Dedifferentiated amniotic fluid mesenchymal stem cell (primary cell): Measurements from ENCODE around the gene ARFGAP1.
A peak's percentile ranks its signal among the peaks of the same experiment; 100 is the strongest.

Source experiments
- DNase-seq: peaks from one replicate; pipeline ENCODE4 v3.0.0-alpha.2; 2016; ENCODE audit errors: extremely low spot score

ARFGAP1 gene

GRCh38 chr20:63272105-63273058, at the start of gene ARFGAP1:
ARFGAP1 (plus strand) TSS chr20:63272813; CDS start chr20:63275581, 2,768 bp downstream.
- peak; percentile 85 for DNase-seq

DNA sequence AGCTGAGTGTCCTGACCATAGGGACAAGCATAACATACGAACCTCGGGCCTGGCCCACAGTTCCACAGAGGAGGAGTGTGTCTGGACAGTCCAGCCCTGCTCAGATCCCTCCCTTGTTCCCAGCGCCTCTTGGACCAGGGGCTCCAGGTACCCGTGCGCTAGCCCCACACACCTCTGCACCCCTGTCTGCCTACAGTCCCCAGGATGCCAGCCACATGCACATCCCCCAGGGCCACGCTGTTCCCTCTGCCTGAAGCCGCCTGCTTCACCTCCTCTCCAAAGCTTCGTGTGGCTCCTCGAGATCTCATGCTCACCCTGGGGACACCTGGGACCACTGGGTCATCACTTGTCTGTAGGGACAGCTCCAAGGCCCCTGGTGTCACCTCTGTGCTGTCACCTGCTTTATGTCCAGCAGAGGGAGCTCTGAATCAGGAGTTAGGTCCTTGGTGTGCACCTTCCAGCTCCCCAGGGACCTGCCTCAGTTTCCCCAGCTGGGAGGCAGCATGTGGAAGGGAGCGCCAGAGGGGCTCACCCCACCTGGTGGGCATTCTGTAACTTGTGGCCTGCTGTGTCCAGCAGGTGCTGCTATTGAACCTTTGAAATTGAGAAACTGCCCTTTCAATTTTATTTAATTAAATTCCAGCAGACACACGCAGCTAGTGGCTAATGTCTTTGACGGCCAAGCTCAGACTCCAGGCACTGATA, 49.3 kb upstream of the ARFGAP1 start:
- peak; percentile 52 for DNase-seq

DNA sequence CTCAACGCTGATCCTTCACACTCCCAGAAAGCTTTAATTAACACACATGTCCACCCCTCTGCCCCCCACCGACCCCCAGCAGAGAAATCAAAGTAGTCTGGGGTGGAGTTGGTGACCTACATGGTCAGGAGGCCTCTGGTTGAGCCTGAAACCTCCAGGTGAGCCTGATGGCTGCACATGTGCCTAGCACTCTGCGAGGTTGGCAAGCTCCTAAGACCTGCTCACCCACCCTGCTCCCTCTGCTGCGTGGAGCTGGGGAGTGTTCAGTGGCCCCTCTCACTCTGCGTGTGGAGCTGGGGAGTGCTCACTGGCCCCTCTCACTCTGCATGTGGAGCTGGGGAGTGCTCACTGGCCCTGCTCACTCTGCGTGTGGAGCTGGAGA, 48.8 kb upstream of the ARFGAP1 start:
- no peak for DNase-seq

GRCh38 chr20:63224412-63225081, 48.1 kb upstream of the ARFGAP1 start:
- no peak for DNase-seq

DNA sequence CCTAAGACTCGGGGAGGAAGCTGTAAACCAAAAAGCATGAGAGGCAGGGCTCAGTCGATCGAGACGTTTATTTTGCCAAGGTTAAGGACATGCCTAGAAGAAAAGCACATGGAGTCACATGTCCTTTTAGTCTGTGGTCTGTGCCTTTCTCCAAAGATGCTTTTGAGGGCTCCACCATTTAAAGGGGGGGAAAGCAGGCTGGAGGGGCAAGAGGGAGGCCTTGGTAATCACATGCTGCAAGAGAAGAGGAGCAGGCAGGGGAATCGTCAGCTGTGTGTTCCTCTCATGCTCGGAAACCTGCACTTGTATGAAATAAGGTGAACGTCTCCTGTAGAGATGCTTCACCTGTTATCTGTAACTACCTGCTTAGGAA, 47.5 kb upstream of the ARFGAP1 start:
- DNase-seq: no peak

- DNase-seq: no peak
Measured at GRCh38 chr20:63226042-63226943, 46.3 kb upstream of the ARFGAP1 start.

- no peak for DNase-seq
Measured at GRCh38 chr20:63227260-63227659, 45.4 kb upstream of the ARFGAP1 start.

GRCh38 chr20:63228806-63229205, 43.8 kb upstream of the ARFGAP1 start:
- no peak for DNase-seq

- DNase-seq: peak; percentile 33
Measured at GRCh38 chr20:63230800-63231268, 41.8 kb upstream of the ARFGAP1 start.

- DNase-seq: peak; percentile 32
Measured at GRCh38 chr20:63232235-63233060, 40.2 kb upstream of the ARFGAP1 start.

- no peak for DNase-seq
Measured at GRCh38 chr20:63233061-63233344, 39.6 kb upstream of the ARFGAP1 start.

GRCh38 chr20:63233924-63234323, 38.7 kb upstream of the ARFGAP1 start:
- DNase-seq: no peak

DNA sequence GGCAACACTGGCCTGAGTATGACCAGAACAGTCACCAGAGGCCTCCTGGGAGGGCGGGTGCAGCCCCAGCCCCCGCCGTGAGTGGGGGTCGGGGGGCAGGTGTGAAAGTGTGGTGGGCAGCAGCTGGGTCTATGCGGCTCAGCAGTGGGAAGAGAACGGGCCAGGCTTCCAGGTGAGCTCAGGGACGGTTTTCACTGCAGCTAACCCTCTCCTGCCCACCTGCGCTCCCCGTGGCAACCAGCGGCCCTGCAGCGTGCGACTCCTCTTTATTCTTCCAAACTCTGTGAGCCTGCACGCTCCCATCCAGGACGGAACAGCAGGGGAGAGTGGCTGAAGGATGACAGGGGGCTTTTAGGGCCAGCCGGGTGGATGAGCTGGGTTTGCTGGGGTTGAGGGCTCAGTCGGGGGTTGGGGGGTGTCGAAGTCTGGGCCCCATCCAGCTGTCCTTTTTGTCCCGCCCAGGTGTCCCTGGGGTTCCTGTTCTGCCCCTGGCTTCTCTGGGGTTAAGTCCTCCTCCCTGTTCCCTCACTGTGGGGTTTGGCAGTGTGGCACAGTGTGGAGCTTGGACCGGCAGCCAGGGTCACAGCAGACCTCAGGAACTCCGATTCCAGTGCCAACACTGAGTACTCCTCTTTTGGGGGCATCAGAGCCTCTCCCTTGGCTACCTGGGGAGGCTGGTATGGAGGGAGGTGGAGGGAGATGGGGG, 37.8 kb upstream of the ARFGAP1 start:
- DNase-seq: no peak

GRCh38 chr20:63235399-63235983, 37.1 kb upstream of the ARFGAP1 start, which contains the start of gene BIRC7:
BIRC7 (plus strand) TSS chr20:63235905; CDS start chr20:63236097, 192 bp downstream.
- DNase-seq: no peak

- DNase-seq: no peak
Measured at GRCh38 chr20:63236116-63236837, 36.3 kb upstream of the ARFGAP1 start.

- DNase-seq: no peak
Measured at GRCh38 chr20:63238031-63238430, 34.6 kb upstream of the ARFGAP1 start.

DNA sequence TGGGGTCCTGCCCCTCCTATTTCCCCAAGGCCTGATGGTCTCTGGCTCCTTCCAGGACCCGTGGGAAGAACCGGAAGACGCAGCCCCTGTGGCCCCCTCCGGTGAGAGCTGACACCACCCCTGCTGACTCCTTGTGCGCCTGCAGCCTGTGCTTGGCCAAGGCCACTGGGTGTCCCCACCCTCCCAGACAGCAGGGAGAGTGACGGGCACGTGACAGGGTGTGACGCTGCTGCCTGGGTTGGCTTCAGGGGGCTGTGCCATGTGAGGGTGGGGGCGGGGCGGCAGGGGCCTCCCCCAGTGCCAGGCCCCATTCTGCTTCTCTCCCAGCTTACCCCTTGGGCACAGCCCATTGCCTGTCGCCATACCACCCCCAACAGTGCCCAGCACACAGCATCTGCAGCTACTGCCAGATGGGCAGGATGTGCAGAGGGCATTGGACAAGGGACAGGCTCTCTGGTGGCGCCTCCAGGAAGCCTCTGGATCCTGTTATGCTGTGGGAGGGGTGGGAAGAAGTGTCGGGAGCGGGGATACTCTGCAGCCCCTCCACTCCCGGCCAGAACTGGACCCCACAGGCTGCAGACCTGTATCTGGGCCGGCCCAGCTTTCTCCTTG, 34.0 kb upstream of the ARFGAP1 start:
- DNase-seq: no peak

DNA sequence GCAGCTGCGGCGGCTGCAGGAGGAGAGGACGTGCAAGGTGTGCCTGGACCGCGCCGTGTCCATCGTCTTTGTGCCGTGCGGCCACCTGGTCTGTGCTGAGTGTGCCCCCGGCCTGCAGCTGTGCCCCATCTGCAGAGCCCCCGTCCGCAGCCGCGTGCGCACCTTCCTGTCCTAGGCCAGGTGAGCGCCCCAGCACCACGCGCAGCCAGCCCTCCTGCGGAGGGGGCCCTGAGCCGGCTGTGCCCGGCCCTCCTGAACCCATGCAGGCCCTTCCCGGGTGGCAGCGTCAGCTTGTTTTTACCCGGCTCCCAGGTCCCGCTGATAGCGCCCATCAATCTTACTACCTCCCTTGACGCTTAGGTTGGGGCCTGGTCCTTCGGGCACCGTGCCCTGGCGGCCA, 33.2 kb upstream of the ARFGAP1 start:
- DNase-seq: no peak
